HepG2 (cell line): ENCODE data around the gene HACD1. TPM values are rescaled to one million over a fixed set of nuclear protein-coding genes. Genes with fewer than 3 reads are reported as not detected.

Source experiments
- ELF1 ChIP-seq: sonication (generic); formaldehyde crosslinking; IDR thresholded peaks from 2 replicates; pipeline ENCODE4 v1.4.0; 2020; ENCODE audit warnings: missing genetic modification reagents
- HCFC1 ChIP-seq: fragments of 150-350 bp; IDR thresholded peaks from 2 replicates; pipeline ENCODE4 v1.6.1; 2014; ENCODE audit warnings: low read depth, low read length
- HNRNPL ChIP-seq: fragments of 200-400 bp; formaldehyde crosslinking; IDR thresholded peaks from 2 replicates; pipeline ENCODE4 v1.6.1; 2017; ENCODE audit warnings: mild to moderate bottlenecking, low read depth, low read length
- IRF2 ChIP-seq: IDR thresholded peaks from 2 replicates; pipeline ENCODE4 v1.6.1; 2018; ENCODE audit warnings: missing genetic modification reagents, missing compliant biosample characterization
- KDM5B ChIP-seq: sonication (generic); formaldehyde crosslinking; IDR thresholded peaks from 2 replicates; pipeline ENCODE4 v1.4.0; 2020; ENCODE audit warnings: missing genetic modification reagents, mild to moderate bottlenecking, borderline replicate concordance
- MED13 ChIP-seq: sonication (generic); formaldehyde crosslinking; IDR thresholded peaks from 2 replicates; pipeline ENCODE4 v1.5.0; 2020; ENCODE audit warnings: missing genetic modification reagents
- MLX ChIP-seq: IDR thresholded peaks from 2 replicates; pipeline ENCODE4 v1.6.1; 2016
- PHF5A ChIP-seq: IDR thresholded peaks from one replicate; pipeline ENCODE4 v1.6.1; 2018; ENCODE audit warnings: low read depth, missing genetic modification reagents; ENCODE audit not compliant: unreplicated experiment
- RELA ChIP-seq: sonication (generic); formaldehyde crosslinking; IDR thresholded peaks from 2 replicates; pipeline ENCODE4 v1.4.0; 2020; ENCODE audit warnings: missing genetic modification reagents
- STAG1 ChIP-seq: sonication (generic); formaldehyde crosslinking; IDR thresholded peaks from 2 replicates; pipeline ENCODE4 v1.4.0; 2020; ENCODE audit warnings: missing genetic modification reagents
- ZNF143 ChIP-seq: sonication (generic); formaldehyde crosslinking; IDR thresholded peaks from 2 replicates; pipeline ENCODE4 v1.4.0; 2020; ENCODE audit warnings: missing genetic modification reagents
- ZNF512B ChIP-seq: sonication (generic); formaldehyde crosslinking; IDR thresholded peaks from 2 replicates; pipeline ENCODE4 v1.5.1; 2020; ENCODE audit warnings: missing genetic modification reagents, mild to moderate bottlenecking, borderline replicate concordance
- ZNF737 ChIP-seq: sonication (generic); formaldehyde crosslinking; IDR thresholded peaks from 2 replicates; pipeline ENCODE4 v1.5.0; 2020; ENCODE audit warnings: missing genetic modification reagents, mild to moderate bottlenecking, borderline replicate concordance
- ZNF740 ChIP-seq: sonication (generic); formaldehyde crosslinking; IDR thresholded peaks from 2 replicates; pipeline ENCODE4 v1.4.0; 2020; ENCODE audit warnings: missing genetic modification reagents
- ZNF782 ChIP-seq: sonication (generic); formaldehyde crosslinking; IDR thresholded peaks from 2 replicates; pipeline ENCODE4 v1.4.0; 2020; ENCODE audit warnings: missing genetic modification reagents, mild to moderate bottlenecking, borderline replicate concordance
- polyA plus RNA-seq, 8 experiments: library from polyadenylated mRNA; depleted of rRNA in 3 of 8; stranded (reverse) in 7 of 8; unstranded in 1 of 8; fragments of >200 nt; fragmentation: Illumina TruSeq in 4 of 8; extraction: Trizol in 4 of 8; gene quantifications; 2 replicates each; pipeline versions ENCODE4 v1.2.1 to v1.2.3, GENCODE V29; 2011 to 2016; ENCODE audit warnings: low read depth in 4 of 8, missing spikeins in 1 of 8, mixed read lengths in 1 of 8; ENCODE audit not compliant: insufficient read depth in 1 of 8
- total RNA-seq, 5 experiments: library from RNA; depleted of rRNA; stranded (reverse); fragments of >200 nt; fragmentation: Illumina TruSeq; extraction: Trizol; gene quantifications; 2 replicates each; pipeline ENCODE4 v1.2.3, GENCODE V29; 2016; ENCODE audit warnings: low read depth in 1 of 5
- TF ChIP-seq, protein P1 (sequence below): sonication (generic); formaldehyde crosslinking; conservative IDR thresholded peaks from 2 replicates; pipeline ENCODE4 v1.4.0; 2020; ENCODE audit warnings: mild to moderate bottlenecking, missing genetic modification reagents, moderate library complexity
- TF ChIP-seq, protein P2 (sequence below): IDR thresholded peaks from 2 replicates; pipeline ENCODE4 v1.6.1; 2016; ENCODE audit warnings: missing compliant biosample characterization, missing genetic modification reagents, borderline replicate concordance
- TF ChIP-seq, protein P3 (sequence below), 2 experiments: sonication (generic) in 1 of 2; formaldehyde crosslinking in 1 of 2; IDR thresholded peaks; 2 replicates each; pipeline versions ENCODE4 v1.4.0 to v1.6.1; 2018 to 2020; ENCODE audit warnings: missing genetic modification reagents in 2 of 2, borderline replicate concordance in 1 of 2, low read depth in 1 of 2, mild to moderate bottlenecking in 1 of 2, missing biosample characterization in 1 of 2

The HACD1 gene
- total and polyA plus RNA-seq, 2 of the 13 experiments (the other 11 are each of a cell fraction or from before 2014, with no cell fraction given), result 43.4 to 47.6 TPM

- TF ChIP-seq IRF2 (0 out of 2 replicates have a peak, but pooled peaks have one; percentile 4), ZNF143 (CRISPR knock-in tag) (no peak), PHF5A (CRISPR knock-in tag) (peak; percentile 0), ZNF512B (CRISPR knock-in tag) (no peak), ZNF737 (no peak), ZNF782 (CRISPR knock-in tag) (no peak), HNRNPL (0 out of 2 replicates have a peak, but pooled peaks have one; percentile 28), KDM5B (CRISPR knock-in tag) (no peak), RELA (CRISPR knock-in tag) (no peak), ELF1 (no peak), ZNF740 (CRISPR knock-in tag) (no peak), STAG1 (CRISPR knock-in tag) (no peak), MLX (CRISPR knock-in tag) (no peak), HCFC1 (no peak), MED13 (CRISPR knock-in tag) (no peak)
- TF ChIP-seq, protein P1, sequence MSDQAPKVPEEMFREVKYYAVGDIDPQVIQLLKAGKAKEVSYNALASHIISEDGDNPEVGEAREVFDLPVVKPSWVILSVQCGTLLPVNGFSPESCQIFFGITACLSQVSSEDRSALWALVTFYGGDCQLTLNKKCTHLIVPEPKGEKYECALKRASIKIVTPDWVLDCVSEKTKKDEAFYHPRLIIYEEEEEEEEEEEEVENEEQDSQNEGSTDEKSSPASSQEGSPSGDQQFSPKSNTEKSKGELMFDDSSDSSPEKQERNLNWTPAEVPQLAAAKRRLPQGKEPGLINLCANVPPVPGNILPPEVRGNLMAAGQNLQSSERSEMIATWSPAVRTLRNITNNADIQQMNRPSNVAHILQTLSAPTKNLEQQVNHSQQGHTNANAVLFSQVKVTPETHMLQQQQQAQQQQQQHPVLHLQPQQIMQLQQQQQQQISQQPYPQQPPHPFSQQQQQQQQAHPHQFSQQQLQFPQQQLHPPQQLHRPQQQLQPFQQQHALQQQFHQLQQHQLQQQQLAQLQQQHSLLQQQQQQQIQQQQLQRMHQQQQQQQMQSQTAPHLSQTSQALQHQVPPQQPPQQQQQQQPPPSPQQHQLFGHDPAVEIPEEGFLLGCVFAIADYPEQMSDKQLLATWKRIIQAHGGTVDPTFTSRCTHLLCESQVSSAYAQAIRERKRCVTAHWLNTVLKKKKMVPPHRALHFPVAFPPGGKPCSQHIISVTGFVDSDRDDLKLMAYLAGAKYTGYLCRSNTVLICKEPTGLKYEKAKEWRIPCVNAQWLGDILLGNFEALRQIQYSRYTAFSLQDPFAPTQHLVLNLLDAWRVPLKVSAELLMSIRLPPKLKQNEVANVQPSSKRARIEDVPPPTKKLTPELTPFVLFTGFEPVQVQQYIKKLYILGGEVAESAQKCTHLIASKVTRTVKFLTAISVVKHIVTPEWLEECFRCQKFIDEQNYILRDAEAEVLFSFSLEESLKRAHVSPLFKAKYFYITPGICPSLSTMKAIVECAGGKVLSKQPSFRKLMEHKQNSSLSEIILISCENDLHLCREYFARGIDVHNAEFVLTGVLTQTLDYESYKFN (CRISPR knock-in tag), result no peak
- TF ChIP-seq, protein P2, sequence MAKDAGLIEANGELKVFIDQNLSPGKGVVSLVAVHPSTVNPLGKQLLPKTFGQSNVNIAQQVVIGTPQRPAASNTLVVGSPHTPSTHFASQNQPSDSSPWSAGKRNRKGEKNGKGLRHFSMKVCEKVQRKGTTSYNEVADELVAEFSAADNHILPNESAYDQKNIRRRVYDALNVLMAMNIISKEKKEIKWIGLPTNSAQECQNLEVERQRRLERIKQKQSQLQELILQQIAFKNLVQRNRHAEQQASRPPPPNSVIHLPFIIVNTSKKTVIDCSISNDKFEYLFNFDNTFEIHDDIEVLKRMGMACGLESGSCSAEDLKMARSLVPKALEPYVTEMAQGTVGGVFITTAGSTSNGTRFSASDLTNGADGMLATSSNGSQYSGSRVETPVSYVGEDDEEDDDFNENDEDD (CRISPR knock-in tag), result no peak
- TF ChIP-seq, protein P3, sequence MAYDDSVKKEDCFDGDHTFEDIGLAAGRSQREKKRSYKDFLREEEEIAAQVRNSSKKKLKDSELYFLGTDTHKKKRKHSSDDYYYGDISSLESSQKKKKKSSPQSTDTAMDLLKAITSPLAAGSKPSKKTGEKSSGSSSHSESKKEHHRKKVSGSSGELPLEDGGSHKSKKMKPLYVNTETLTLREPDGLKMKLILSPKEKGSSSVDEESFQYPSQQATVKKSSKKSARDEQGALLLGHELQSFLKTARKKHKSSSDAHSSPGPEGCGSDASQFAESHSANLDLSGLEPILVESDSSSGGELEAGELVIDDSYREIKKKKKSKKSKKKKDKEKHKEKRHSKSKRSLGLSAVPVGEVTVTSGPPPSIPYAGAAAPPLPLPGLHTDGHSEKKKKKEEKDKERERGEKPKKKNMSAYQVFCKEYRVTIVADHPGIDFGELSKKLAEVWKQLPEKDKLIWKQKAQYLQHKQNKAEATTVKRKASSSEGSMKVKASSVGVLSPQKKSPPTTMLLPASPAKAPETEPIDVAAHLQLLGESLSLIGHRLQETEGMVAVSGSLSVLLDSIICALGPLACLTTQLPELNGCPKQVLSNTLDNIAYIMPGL (CRISPR knock-in tag; IDR thresholded peaks at IDR 0.05; ENCODE audit: borderline replicate concordance in 1 of 2, low read depth in 1 of 2), result peak in 1 of 2 experiments; percentile 53; a peak in 1 of 4 replicates
Measured at GRCh38 chr10:17616403-17617030, 657 bp downstream of the HACD1 start (continued).
